Activated CD4-positive, alpha-beta T cell treated with anti-CD3 and anti-CD28 coated beads, Interleukin-2, amount 50 U/mL, for 24 hours (primary cell): Measurements from ENCODE around the gene LEKR1.

Experiments
- DNase-seq, 2 donors: peaks; one replicate each; pipeline ENCODE4 v3.0.0-alpha.2; 2020; ENCODE audit warnings: low read depth in 1 of 2, low spot score in 1 of 2

LEKR1 gene

DNA sequence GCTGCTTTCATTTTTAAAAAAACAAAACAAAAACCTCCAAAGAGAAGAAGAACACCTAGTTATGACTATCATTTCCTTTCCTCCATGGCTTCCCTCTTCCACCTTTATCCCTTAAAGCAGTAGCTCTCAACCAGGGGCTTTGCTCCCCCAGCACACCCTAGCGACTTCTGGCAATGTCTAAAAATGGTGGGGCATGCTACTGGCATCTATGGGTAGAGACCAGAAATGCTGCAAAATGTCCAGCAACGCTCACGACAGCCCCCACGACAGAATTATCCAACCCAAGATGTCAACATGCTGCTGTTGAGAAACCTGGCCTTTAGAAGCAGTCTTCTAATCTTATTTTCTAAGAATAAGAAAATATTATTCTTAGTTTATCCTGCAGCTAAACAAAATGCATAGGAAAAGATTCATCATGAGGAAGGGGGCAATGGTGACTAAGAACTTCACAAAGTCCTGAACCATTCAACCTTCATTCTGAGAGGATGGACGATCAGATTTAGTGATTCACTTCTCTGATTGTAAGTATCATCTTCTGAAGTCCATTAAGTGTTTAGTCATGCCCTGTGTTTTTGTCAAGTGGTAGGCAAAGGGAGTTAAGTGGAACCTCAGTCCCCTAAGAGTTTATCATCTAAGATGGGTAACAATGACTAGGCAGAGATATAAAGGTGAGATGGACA lies 252.1 kb downstream of the LEKR1 start:
- no peak for DNase-seq

- DNase-seq = no peak
These were observed 252.6 kb downstream of the LEKR1 start for GRCh38 chr3:157078811-157079185.

DNA sequence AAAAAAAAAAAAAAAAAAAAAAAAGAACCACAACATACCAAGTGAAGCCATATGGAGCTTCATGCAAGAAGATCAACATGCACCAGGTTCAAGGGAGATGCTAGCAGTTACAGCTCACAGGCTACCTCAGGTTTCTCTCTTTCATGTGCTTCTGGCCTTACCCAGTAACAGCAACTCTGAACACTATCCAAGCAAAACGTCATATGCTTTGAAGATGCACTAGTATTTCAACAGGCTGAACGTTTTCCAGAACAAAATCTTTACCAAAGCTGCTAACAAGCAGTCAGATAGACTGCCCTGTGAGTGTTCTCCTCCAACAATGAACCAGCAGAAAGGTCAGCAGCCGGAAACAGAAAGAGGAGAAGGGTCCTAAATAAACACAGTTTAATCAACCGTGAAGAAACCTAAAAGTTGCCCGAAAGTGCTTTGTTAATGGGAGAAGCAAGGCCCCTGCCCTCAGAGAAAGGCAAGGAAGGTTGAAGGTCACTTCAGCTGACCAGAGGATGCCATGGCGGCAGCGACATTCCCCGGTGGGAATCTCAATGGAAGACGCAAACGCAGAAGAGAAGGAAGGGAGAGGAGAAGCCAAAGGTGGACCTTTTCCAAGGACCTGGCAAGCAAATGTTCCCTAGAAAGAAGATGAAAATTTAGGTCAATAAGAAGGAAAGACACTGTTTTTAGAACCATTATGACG lies 253.7 kb downstream of the LEKR1 start:
- DNase-seq = no peak

DNA sequence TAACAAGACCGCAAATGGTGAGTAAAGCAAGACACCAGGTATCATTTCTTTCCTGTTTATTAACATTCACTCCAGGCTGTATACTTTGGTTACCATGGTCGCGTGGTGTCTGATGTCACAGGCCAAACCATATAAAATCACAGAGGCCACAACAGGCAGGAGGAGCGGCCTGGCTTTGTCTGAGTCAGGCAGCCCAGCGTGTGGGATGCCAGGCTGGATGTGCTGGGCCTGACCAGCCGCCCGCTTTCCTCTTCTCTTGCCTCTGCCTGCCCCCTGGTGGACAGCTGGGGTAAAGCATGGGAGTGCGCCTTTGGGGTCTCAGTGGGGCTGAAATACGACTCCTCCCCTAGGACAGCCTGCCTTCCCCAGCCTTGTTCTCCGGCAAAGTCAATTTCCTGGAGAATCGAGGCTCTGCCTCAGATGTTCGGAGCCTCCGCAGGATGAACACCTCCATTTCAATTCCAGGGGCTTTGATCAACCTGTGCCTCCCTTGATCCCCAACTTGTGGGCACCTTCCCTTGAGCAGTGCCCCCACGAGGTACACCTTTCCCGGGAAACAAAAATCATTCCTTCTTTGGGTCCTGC lies 255.6 kb downstream of the LEKR1 start:
- peak; percentile 79 to 83 for DNase-seq

DNA sequence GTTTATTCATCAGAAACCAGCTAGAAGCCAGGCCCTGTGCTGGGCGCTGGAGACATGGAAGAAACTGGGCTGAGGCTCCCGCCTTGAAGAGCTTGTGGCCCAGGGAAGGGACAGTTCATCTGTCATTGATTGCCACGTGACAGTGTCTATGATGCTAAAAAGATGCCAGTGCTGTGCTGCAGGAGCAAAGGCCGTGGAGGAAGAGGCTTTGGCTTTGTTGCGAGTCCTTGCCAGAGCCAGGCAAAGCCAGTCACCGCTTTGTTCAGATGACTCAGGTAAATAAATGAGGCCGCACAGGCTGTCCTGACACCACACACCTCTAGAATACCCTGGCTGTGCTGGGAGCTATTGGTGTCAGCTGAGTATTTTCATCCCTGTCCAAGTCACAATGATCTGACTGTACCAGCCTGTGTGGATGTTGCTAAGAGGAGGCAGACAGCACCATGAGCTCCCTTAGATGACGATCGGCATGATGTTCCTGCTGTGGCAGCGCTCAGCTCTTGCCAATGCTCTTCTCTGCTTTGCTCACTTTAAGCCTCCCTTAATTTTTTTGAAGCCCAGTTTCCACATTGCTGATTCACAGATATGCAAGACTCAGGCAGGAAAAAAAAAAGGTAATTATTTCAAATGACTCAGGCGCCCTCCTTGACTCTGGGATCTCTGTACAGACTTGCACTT lies 256.3 kb downstream of the LEKR1 start:
- no peak for DNase-seq

- DNase-seq = no peak
These were observed 257.7 kb downstream of the LEKR1 start for GRCh38 chr3:157083824-157084223.

- no peak for DNase-seq
These were observed 260.1 kb downstream of the LEKR1 start for GRCh38 chr3:157086060-157086750.

DNA sequence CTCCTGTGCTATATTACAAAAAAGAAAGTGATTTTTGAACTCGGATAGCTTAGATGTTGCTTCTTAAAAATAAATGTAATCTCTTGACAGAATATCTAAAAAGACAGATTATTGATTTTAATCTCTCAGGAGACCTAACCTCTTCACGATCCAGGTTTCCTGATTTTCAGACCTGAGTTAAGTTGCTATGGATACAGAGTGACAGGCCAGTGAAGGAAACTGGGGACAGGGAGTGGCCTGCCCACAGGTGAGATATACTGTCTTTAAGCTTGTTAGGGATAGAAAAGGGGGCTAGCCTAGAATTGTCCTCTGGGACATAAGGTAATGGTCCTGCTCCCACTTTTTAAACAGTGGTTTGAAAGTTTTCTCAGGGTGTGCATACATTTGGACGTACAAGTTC lies 260.6 kb downstream of the LEKR1 start:
- DNase-seq = no peak

- no peak for DNase-seq
These were observed 261.2 kb downstream of the LEKR1 start for GRCh38 chr3:157087373-157087772.

DNA sequence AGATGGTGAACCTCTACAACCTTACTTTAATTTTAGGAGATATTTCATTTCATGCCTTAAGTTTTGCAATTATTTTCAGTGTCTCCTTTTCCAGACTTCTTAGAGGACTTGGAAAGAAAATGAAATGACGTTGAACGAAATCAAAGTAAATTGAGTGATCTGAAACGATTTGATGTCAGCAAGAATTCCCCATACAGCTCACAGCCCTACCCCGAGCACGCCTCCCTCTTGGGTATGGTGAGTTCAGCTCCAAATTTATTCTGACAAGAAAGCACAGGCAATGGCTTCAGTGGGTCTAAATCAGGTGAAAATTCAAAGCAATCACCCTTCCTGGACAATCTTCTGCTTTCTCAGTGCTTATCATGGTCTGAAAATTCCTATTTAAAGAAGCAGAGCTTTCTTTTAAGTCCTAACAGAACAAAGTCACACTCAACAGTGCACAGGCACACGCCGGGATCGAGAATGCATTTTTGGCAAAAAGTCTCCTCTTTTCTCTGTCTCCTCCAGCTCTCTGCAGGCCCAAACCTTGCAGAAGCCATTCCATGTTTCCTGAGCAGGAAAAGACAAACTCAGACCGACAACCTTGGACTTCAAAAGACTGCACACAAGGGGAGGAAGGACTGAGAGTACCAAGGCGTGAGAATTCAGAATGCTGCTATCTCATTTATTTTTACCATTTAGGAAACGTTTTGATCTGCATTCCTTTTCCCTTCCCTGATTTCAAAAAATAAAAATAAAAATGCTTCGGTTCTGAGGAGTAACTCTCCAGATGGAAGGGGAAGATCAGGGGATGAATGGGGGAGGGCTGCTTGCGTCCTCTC lies 261.8 kb downstream of the LEKR1 start:
- DNase-seq = no peak

GRCh38 chr3:157088601-157089454 lies 262.7 kb downstream of the LEKR1 start:
- peak; percentile 85 to 90 for DNase-seq

GRCh38 chr3:157089455-157090221 lies 263.5 kb downstream of the LEKR1 start:
- peak; percentile 2 to 42 for DNase-seq

GRCh38 chr3:157091083-157091833 lies 265.1 kb downstream of the LEKR1 start:
- no peak for DNase-seq

- no peak for DNase-seq
These were observed 266.1 kb downstream of the LEKR1 start for GRCh38 chr3:157092230-157092629.

- no peak for DNase-seq
These were observed 266.9 kb downstream of the LEKR1 start for GRCh38 chr3:157093096-157093495.

GRCh38 chr3:157094301-157094700 lies 268.1 kb downstream of the LEKR1 start:
- no peak for DNase-seq

DNA sequence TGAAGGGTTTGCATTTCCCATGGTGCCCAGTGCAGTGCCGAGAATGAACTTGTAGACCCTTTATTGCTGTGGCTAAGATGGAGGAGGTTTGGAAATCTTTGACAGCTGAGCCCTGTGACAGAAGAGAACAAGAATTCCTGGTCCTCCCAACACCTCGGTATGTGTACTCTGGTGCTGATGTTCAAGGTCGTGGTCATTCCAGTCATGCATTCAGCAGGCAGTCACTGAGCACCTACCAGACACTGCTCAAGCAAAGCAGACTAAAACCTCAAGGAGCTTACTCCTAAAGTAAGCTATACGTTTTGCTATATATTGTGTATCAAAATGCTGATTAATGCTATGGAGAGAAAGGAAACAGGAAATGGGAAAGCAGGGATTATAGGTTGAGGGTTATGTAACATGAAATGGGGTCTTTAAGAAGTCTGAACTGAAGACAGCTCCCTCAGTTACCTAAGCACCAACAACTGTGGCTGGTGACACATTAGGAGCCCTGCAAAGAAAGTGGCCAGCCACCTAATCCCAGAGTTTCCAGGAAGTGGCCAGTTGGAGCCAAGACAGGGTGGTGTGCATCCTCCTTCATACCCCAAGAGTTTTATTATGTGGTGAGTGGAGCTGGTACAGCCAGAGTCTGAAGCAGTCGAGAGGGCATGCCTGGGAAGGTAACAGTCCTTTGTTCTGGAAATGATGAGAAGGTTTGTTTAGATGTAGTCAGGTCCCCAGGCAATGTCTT lies 268.8 kb downstream of the LEKR1 start:
- no peak for DNase-seq
